IPS-18a (cell line): Measurements from ENCODE around the gene HOXC5.
A peak's percentile ranks its signal among the peaks of the same experiment; 100 is the strongest.

Experiments used
- H3K27ac ChIP-seq: one replicate; pipeline ENCODE4 v1.5.1; 2013; ENCODE audit warnings: low read length
- H3K27me3 ChIP-seq: one replicate; pipeline ENCODE4 v1.6.1; 2013; ENCODE audit warnings: mild to moderate bottlenecking, low read length; ENCODE audit not compliant: control insufficient read depth, insufficient read depth
- H3K36me3 ChIP-seq: one replicate; pipeline ENCODE4 v1.6.1; 2013; ENCODE audit warnings: low read depth, low read length; ENCODE audit not compliant: control insufficient read depth
- H3K4me1 ChIP-seq: one replicate; pipeline ENCODE4 v1.6.1; 2013; ENCODE audit warnings: low read depth, low read length; ENCODE audit not compliant: control insufficient read depth
- H3K4me3 ChIP-seq: one replicate; pipeline ENCODE4 v1.5.1; 2013; ENCODE audit warnings: low read length
- H3K9ac ChIP-seq: one replicate; pipeline ENCODE4 v1.6.1; 2013; ENCODE audit warnings: mild to moderate bottlenecking, low read length, moderate library complexity
- H3K9me3 ChIP-seq: one replicate; pipeline ENCODE4 v1.6.1; 2013; ENCODE audit warnings: low read depth, low read length; ENCODE audit not compliant: control insufficient read depth

Gene HOXC5

DNA sequence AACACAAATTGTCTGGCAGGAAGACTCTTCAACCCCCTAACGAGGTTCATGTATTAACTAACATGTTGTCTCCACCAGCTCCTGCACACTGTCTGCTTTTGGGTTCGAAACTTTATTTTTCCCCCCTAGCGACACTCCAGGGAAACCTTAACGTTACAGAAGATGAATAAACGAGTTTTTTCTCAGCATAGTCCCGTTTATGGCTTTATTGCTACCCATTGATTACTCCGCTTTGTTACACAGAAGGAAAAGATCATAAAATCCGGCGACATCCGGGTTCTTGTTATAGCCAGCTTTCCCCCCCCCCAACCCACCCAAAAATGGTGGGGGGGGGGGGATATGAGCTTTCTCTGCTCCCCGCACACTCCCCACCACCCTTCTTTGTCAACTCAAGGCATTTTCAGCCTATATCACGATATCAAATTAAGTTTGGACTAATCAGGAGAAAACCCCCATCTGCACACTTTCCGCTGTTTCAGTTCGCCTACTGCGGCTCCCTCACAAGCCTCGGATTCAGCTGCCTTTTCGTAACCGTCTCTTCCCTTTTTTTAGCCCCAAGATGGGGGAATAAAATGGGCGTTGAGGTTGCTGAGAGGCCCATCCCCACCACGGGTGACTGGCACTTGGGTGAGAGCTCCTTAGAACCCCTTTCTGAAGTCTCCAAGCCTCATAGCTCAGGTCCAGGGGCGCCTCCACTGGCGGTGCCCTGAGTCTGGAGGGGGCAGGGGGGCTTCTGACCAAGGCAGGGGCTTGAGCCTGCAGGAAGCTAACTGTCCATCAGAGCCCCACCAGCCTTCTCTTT, 6.0 kb upstream of the HOXC5 start:
- H3K27me3 ChIP-seq = peaks cover 100% of the 10 kb centered on the region

DNA sequence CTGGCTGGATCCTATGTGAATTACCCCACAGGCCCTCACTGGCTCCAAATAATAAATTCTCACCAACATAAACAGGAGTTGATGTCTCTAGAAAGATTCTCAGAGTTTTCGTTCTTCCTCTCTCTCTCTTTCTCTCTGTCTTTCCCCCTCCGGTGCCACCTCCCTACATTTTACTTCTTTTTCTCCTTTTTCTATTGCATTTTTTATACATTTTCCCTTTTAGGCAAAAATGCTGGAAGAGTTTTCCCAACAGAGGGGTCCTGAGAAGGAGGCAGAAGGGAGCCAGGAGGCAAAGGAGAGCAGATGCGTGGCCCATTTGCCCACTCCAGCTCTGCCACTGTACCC, 5.4 kb upstream of the HOXC5 start:
- H3K4me1 ChIP-seq = no peaks in the 10 kb centered on the region
- no peak overlapping the region for H3K9ac ChIP-seq
- H3K27me3 ChIP-seq = peaks cover 100% of the 10 kb centered on the region
- H3K27ac ChIP-seq = no peak overlapping the region
- no peaks in the 10 kb centered on the region for H3K9me3 ChIP-seq
- H3K36me3 ChIP-seq = no peaks in the 10 kb centered on the region
- no peak overlapping the region for H3K4me3 ChIP-seq

More for the DNA sequence above, 6.0 kb upstream of the HOXC5 start:
- no peak overlapping the region for H3K9ac ChIP-seq
- no peaks in the 10 kb centered on the region for H3K9me3 ChIP-seq
- H3K4me3 ChIP-seq = no peak overlapping the region
- H3K36me3 ChIP-seq = no peaks in the 10 kb centered on the region
- no peaks in the 10 kb centered on the region for H3K4me1 ChIP-seq
- no peak overlapping the region for H3K27ac ChIP-seq

DNA sequence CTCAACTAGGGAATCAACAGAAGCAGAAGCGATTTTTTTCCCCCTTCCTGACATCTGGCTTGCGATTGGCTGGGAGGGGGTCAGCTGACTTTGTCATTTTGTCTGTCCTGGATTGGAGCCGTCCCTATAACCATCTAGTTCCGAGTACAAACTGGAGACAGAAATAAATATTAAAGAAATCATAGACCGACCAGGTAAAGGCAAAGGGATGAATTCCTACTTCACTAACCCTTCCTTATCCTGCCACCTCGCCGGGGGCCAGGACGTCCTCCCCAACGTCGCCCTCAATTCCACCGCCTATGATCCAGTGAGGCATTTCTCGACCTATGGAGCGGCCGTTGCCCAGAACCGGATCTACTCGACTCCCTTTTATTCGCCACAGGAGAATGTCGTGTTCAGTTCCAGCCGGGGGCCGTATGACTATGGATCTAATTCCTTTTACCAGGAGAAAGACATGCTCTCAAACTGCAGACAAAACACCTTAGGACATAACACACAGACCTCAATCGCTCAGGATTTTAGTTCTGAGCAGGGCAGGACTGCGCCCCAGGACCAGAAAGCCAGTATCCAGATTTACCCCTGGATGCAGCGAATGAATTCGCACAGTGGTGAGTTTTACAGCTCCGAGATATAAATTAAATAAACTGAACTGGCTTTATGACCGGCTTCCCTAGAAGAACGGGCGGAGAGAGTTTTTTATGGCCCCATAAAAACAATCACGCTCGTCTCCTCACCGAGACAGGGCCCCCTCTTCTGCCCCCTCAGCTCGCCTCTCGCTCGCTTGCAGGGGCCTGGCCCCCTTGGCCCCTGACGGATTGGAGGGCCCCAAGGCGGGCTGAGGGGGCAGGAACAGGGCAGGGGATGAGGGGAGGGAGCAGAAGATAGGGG, 4.3 kb upstream of the HOXC5 start, which contains the start of gene HOXC6:
Gene HOXC6, plus strand, starts transcription at position 127 of the 888 bp plus-strand sequence. Its CDS starts 82 bp downstream, at position 209.
- Histone ChIP-seq H3K27me3 (peaks cover 100% of the 10 kb centered on the region), H3K4me1 (no peaks in the 10 kb centered on the region), H3K36me3 (no peaks in the 10 kb centered on the region), H3K27ac (no peak within 1 kb of the TSS), H3K9me3 (no peaks in the 10 kb centered on the region), H3K4me3 (no peak within 1 kb of the TSS), H3K9ac (no peak within 1 kb of the TSS)

DNA sequence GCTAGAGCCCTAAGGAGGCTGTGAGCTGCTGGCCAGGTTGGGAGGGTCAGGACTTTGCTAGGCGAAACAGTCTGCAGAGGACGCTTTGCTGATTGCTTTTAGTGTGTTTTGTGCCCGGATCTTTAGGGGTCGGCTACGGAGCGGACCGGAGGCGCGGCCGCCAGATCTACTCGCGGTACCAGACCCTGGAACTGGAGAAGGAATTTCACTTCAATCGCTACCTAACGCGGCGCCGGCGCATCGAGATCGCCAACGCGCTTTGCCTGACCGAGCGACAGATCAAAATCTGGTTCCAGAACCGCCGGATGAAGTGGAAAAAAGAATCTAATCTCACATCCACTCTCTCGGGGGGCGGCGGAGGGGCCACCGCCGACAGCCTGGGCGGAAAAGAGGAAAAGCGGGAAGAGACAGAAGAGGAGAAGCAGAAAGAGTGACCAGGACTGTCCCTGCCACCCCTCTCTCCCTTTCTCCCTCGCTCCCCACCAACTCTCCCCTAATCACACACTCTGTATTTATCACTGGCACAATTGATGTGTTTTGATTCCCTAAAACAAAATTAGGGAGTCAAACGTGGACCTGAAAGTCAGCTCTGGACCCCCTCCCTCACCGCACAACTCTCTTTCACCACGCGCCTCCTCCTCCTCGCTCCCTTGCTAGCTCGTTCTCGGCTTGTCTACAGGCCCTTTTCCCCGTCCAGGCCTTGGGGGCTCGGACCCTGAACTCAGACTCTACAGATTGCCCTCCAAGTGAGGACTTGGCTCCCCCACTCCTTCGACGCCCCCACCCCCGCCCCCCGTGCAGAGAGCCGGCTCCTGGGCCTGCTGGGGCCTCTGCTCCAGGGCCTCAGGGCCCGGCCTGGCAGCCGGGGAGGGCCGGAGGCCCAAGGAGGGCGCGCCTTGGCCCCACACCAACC, 3.1 kb upstream of the HOXC5 start:
- Histone ChIP-seq H3K4me3 (peak overlapping the region; percentile 6), H3K9ac (no peak overlapping the region), H3K27ac (no peak overlapping the region), H3K36me3 (no peaks in the 10 kb centered on the region), H3K4me1 (no peaks in the 10 kb centered on the region), H3K27me3 (peaks cover 100% of the 10 kb centered on the region), H3K9me3 (no peaks in the 10 kb centered on the region)

DNA sequence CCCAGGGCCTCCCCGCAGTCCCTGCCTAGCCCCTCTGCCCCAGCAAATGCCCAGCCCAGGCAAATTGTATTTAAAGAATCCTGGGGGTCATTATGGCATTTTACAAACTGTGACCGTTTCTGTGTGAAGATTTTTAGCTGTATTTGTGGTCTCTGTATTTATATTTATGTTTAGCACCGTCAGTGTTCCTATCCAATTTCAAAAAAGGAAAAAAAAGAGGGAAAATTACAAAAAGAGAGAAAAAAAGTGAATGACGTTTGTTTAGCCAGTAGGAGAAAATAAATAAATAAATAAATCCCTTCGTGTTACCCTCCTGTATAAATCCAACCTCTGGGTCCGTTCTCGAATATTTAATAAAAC, 2.4 kb upstream of the HOXC5 start:
- no peaks in the 10 kb centered on the region for H3K4me1 ChIP-seq
- no peaks in the 10 kb centered on the region for H3K36me3 ChIP-seq
- no peak overlapping the region for H3K4me3 ChIP-seq
- no peak overlapping the region for H3K9ac ChIP-seq
- no peak overlapping the region for H3K27ac ChIP-seq
- H3K9me3 ChIP-seq = no peaks in the 10 kb centered on the region
- peaks cover 100% of the 10 kb centered on the region for H3K27me3 ChIP-seq

DNA sequence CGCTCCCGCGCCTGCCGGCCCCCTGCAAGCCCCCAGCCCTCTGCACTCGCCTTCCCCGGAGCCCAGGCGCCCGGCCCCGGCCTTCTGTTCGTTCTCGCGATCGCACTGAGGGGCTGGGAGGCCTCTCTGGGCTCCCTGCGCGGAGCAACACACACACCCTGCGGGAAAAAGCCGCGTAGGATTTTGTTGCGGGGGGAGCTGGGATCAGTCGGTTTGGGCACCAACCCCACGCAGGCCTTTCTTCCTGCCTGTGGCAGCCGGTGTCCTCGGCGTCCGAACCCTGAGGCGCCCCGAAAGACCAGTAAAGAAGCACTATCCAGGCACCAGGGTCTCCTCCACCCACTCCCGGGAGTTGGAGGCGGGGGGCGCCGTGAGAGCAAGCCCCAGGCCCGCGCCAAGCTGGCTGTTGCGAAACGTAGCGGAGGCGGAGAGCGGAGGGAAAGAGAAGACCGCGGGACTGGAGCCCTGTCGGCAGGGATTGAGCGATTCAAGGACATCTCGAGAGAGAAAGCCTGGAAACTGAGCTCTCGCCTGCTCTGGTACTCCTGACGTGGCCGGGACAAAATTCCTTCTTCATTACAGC, 1.9 kb upstream of the HOXC5 start:
- peaks cover 100% of the 10 kb centered on the region for H3K27me3 ChIP-seq
- H3K27ac ChIP-seq = no peak overlapping the region
- H3K4me1 ChIP-seq = no peaks in the 10 kb centered on the region
- no peak overlapping the region for H3K4me3 ChIP-seq
- no peak overlapping the region for H3K9ac ChIP-seq
- no peaks in the 10 kb centered on the region for H3K9me3 ChIP-seq
- H3K36me3 ChIP-seq = no peaks in the 10 kb centered on the region

DNA sequence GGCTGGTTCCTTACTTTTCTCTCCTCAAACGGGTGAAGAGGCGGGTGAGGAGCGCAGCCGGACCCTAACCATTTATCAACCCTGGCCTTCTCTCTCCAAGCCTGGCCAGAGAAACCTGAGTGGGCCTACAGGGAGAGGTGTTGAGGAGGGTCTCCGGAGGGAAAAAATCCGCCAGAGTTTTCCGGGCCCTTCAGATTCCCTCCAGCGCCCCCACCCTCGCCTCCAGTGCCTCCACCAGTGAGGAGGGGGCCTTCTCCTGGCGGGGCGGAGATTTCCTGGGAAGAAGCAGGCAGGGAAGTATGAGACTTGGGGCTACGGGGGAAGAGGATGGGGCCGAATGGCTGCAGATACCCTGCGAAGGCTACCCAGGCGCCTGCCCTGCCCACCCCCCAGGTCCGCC, 1.4 kb upstream of the HOXC5 start:
- H3K36me3 ChIP-seq = no peaks in the 10 kb centered on the region
- no peak overlapping the region for H3K9ac ChIP-seq
- H3K27ac ChIP-seq = no peak overlapping the region
- peaks cover 100% of the 10 kb centered on the region for H3K27me3 ChIP-seq
- no peak overlapping the region for H3K4me3 ChIP-seq
- no peaks in the 10 kb centered on the region for H3K9me3 ChIP-seq
- H3K4me1 ChIP-seq = no peaks in the 10 kb centered on the region

DNA sequence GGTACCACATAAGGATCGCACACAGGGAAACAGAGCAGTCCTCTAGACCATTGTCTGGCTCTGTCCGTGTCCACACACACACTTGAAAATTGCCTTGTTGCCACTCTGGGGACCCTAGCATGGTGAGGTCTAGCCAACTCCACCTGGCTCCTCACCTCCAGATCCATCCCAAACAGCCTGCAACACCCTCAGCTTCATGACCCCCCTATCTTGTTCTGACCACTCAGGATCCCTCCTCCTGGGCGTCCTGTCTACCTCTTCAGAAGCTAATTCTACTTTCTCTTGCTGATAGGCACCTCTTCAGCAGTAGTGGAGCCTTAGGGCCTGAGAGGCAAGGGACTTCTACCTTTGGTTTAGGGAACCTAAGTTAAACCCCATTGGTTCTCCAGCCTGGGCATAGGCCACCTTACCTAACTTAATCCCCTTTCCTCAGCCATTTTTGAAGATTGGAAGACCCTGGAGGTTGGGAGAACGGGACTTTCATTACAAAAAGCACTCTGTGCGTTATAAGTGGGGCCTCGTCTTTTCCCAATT, 697 bp upstream of the HOXC5 start:
- Histone ChIP-seq H3K4me1 (no peaks in the 10 kb centered on the region), H3K27ac (no peak overlapping the region), H3K9me3 (no peaks in the 10 kb centered on the region), H3K9ac (no peak overlapping the region), H3K27me3 (peaks cover 100% of the 10 kb centered on the region), H3K36me3 (no peaks in the 10 kb centered on the region), H3K4me3 (no peak overlapping the region)

DNA sequence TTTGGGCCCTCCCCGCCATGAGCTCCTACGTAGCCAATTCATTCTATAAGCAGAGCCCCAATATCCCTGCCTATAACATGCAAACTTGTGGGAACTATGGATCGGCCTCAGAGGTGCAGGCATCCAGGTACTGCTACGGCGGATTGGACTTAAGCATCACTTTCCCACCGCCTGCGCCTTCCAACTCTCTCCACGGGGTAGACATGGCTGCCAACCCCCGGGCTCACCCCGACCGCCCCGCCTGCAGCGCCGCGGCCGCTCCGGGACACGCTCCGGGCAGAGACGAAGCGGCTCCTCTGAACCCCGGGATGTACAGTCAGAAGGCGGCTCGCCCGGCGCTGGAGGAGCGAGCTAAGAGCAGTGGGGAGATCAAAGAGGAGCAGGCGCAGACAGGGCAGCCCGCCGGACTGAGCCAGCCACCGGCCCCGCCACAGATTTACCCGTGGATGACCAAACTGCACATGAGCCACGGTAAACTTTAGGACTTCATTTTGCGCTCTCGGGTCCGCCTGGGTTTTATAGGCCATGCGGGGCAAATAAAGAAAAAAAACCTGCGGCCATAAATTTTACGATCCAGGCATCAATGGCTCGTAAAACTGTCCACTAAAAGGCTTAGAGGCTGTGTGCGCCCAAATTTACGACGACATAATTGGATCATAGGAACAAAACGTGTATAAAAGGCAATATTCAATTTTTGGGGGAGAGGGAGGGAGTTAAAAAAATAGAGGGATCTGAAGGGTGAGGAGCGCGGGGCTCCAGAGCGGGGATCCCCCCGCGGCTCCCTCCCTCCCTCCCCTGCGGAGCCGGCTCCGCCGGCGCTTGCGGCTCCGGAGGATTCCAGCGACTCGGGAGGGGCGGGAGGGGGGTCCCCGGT, 493 bp downstream of the HOXC5 start:
- Histone ChIP-seq H3K4me1 (no peaks in the 10 kb centered on the region), H3K36me3 (no peaks in the 10 kb centered on the region), H3K27ac (no peak overlapping the region), H3K27me3 (peaks cover 100% of the 10 kb centered on the region), H3K4me3 (no peak overlapping the region), H3K9me3 (no peaks in the 10 kb centered on the region), H3K9ac (no peak overlapping the region)
